ENCODE results near the gene CCKAR.

DNA sequence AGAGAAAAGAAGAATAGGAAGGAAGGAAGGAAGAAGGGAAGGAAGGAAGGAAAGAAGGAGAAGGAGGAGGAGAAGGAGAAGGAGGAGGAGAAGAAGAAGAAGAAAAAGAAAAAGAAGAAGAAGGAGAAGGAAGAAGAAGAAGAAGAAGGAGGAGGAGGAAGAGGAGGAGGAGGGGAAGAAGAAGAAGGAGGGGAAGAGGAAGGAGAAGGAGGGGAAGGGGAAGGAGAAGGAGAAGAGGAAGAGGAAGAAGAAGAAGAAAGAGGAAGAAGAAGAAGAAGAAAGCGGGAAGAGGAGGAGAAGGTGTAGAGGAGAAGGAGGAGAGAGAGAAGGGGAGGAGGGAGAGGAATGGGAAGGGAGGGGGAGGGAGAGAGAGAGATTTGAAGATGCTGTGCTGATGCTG, 22.6 kb downstream of the CCKAR start:
- no peak for TF ChIP-seq CTCF (IDR thresholded peaks at IDR 0.05; ENCODE audit: control extremely low read depth in 1 of 3, insufficient read depth in 1 of 3, low read depth in 1 of 3, low read length in 3 of 3)
- no peak for TF ChIP-seq BACH1 (IDR thresholded peaks at IDR 0.05; ENCODE audit: low read length)
- no peak for TF ChIP-seq RFX5 (IDR thresholded peaks at IDR 0.05; ENCODE audit: borderline replicate concordance, low read depth, low read length)
- no peak for TF ChIP-seq EZH2 (IDR thresholded peaks at IDR 0.05; ENCODE audit: low read depth, low read length, severe bottlenecking)
- TF ChIP-seq POLR2A (IDR thresholded peaks at IDR 0.05; ENCODE audit: control extremely low read depth in 1 of 2, low read depth in 2 of 2, low read length in 2 of 2): no peak
- TF ChIP-seq CHD2 (IDR thresholded peaks at IDR 0.05; ENCODE audit: low read length): no peak
- TF ChIP-seq EP300 (IDR thresholded peaks at IDR 0.05; ENCODE audit: borderline replicate concordance in 1 of 2, low read depth in 2 of 2, low read length in 2 of 2): no peak
- no peak for TF ChIP-seq YY1 (IDR thresholded peaks at IDR 0.05; ENCODE audit: low read depth, low read length)
- TF ChIP-seq MAX (IDR thresholded peaks at IDR 0.05): no peak
- no peak for TF ChIP-seq CTBP2 (IDR thresholded peaks at IDR 0.05; ENCODE audit: borderline replicate concordance, insufficient read depth, insufficient read length, low read length)
